H1 (cell line): ENCODE data around the gene LEUTX. TPM values are rescaled to one million over a fixed set of nuclear protein-coding genes. Genes with fewer than 3 reads are reported as not detected.
A peak's percentile ranks its signal among the peaks of the same experiment; 100 is the strongest.

Experiments
- CTCF ChIA-PET: fragments of 300-600 bp; sonication (Branson Sonifier 250); formaldehyde crosslinking; loops from one replicate; lab custom pipeline; 2021; ENCODE audit not compliant: partially characterized antibody; lab: Charles Lee
- POLR2A ChIA-PET: fragments of 300-600 bp; sonication (Branson Sonifier 250); formaldehyde crosslinking; loops from one replicate; lab custom pipeline; 2021; ENCODE audit warnings: inconsistent platforms; ENCODE audit not compliant: partially characterized antibody; lab: Charles Lee
- DNase-seq, 2 experiments: peaks; one replicate each; pipeline versions ENCODE4 v3.0.0 to v3.0.0-alpha.2; 2010 to 2022; ENCODE audit warnings: low spot score in 2 of 2, low read depth in 1 of 2, mixed read lengths in 1 of 2
- FAIRE-seq: peaks from 2 replicates; lab custom pipeline; 2011; peaks lifted over from hg19 to GRCh38; lab: Jason Lieb, UNC
- H2AFZ ChIP-seq: 2 replicates; pipeline ENCODE4 v1.8.1; 2012; ENCODE audit warnings: low read length, inconsistent platforms
- H2AK5ac ChIP-seq: 2 replicates; pipeline ENCODE4 v1.6.1; 2013; ENCODE audit warnings: low read depth, low read length
- H2BK120ac ChIP-seq: replicated peaks from 2 replicates; pipeline ENCODE3; 2013; ENCODE audit warnings: low read depth, low read length, inconsistent platforms
- H2BK12ac ChIP-seq: 2 replicates; pipeline ENCODE4 v1.6.1; 2013; ENCODE audit warnings: low read depth, low read length
- H2BK15ac ChIP-seq: 2 replicates; pipeline ENCODE4 v1.6.1; 2013; ENCODE audit warnings: low read length
- H2BK20ac ChIP-seq: 2 replicates; pipeline ENCODE4 v1.6.1; 2013; ENCODE audit warnings: low read length
- H2BK5ac ChIP-seq: 2 replicates; pipeline ENCODE4 v1.6.1; 2013; ENCODE audit warnings: low read depth, low read length
- H3K14ac ChIP-seq: 2 replicates; pipeline ENCODE4 v1.6.1; 2013; ENCODE audit warnings: inconsistent platforms; ENCODE audit not compliant: insufficient read length
- H3K18ac ChIP-seq: 2 replicates; pipeline ENCODE4 v1.6.1; 2013; ENCODE audit warnings: low read length; ENCODE audit errors: extremely low read depth
- H3K23ac ChIP-seq: 2 replicates; pipeline ENCODE4 v1.6.1; 2013; ENCODE audit warnings: inconsistent platforms; ENCODE audit not compliant: insufficient read length
- H3K23me2 ChIP-seq: 2 replicates; pipeline ENCODE4 v1.6.1; 2013; ENCODE audit warnings: low read depth, low read length
- H3K27ac ChIP-seq: 2 replicates; pipeline ENCODE4 v1.6.1; 2011; ENCODE audit warnings: low read depth, low read length, inconsistent platforms
- H3K27me3 ChIP-seq, 4 experiments: replicated peaks in 1 of 4; 1 replicate in 1 of 4; 2 replicates in 3 of 4; pipeline versions ENCODE4 v1.6.1 to v1.8.1; 2011 to 2013; ENCODE audit warnings: low read length in 3 of 4, mild to moderate bottlenecking in 3 of 4, inconsistent platforms in 2 of 4, mixed read lengths in 2 of 4, moderate library complexity in 1 of 4; ENCODE audit not compliant: control insufficient read depth in 3 of 4, insufficient read depth in 3 of 4; ENCODE audit errors: extremely low read depth in 1 of 4
- H3K36me3 ChIP-seq, 4 experiments: 2 replicates each; pipeline versions ENCODE4 v1.6.1 to v1.8.1; 2011 to 2013; ENCODE audit warnings: mild to moderate bottlenecking in 4 of 4, low read length in 3 of 4, moderate library complexity in 2 of 4, control low read depth in 1 of 4, inconsistent platforms in 1 of 4; ENCODE audit not compliant: insufficient read depth in 4 of 4, control insufficient read depth in 2 of 4
- H3K4ac ChIP-seq: replicated peaks from 2 replicates; pipeline ENCODE3; 2013; ENCODE audit warnings: low read length, low read depth, mixed read lengths, inconsistent platforms; ENCODE audit not compliant: insufficient read length
- H3K4me1 ChIP-seq, 4 experiments: replicated peaks in 1 of 4; 1 replicate in 1 of 4; 2 replicates in 3 of 4; pipeline versions ENCODE4 v1.6.1 to v1.8.1; 2011 to 2013; ENCODE audit warnings: low read length in 3 of 4, inconsistent platforms in 2 of 4, mixed read lengths in 1 of 4; ENCODE audit not compliant: insufficient read depth in 4 of 4, control insufficient read depth in 3 of 4
- H3K4me2 ChIP-seq, 2 experiments: 2 replicates each; pipeline versions ENCODE4 v1.6.1 to v1.8.1; 2011 to 2013; ENCODE audit warnings: low read depth in 2 of 2, low read length in 2 of 2, control low read depth in 1 of 2, inconsistent platforms in 1 of 2, mild to moderate bottlenecking in 1 of 2; ENCODE audit not compliant: insufficient read depth in 1 of 2
- H3K4me3 ChIP-seq, 4 experiments: fragments of 200-600, 300-600 bp in 1 of 4; sonication (generic), shearing (Covaris generic), sonication (Bioruptor Twin) in 1 of 4; 2 replicates each; pipeline versions ENCODE4 v1.5.1 to v1.8.1; 2011 to 2016; ENCODE audit warnings: low read length in 4 of 4, low read depth in 3 of 4, control low read depth in 2 of 4, inconsistent platforms in 2 of 4, mild to moderate bottlenecking in 2 of 4, mixed read lengths in 1 of 4, moderate library complexity in 1 of 4; ENCODE audit not compliant: insufficient read depth in 2 of 4; ENCODE audit errors: extremely low read depth in 1 of 4
- H3K56ac ChIP-seq: replicated peaks from 2 replicates; pipeline ENCODE3; 2013; ENCODE audit warnings: low read depth, mild to moderate bottlenecking, mixed read lengths, low read length, inconsistent platforms; ENCODE audit not compliant: insufficient read length
- H3K79me1 ChIP-seq: 2 replicates; pipeline ENCODE4 v1.6.1; 2013; ENCODE audit warnings: low read depth, low read length, control low read depth
- H3K79me2 ChIP-seq, 2 experiments: 2 replicates each; pipeline versions ENCODE4 v1.6.1 to v1.8.1; 2012 to 2013; ENCODE audit warnings: low read length in 2 of 2, mild to moderate bottlenecking in 2 of 2, inconsistent platforms in 1 of 2; ENCODE audit not compliant: insufficient read depth in 2 of 2, control insufficient read depth in 1 of 2
- H3K9ac ChIP-seq, 4 experiments: replicated peaks in 1 of 4; 1 replicate in 1 of 4; 2 replicates in 3 of 4; pipeline versions ENCODE4 v1.6.1 to v1.8.1; 2011 to 2013; ENCODE audit warnings: low read depth in 3 of 4, low read length in 3 of 4, control low read depth in 2 of 4, mild to moderate bottlenecking in 2 of 4, moderate library complexity in 2 of 4, inconsistent platforms in 1 of 4; ENCODE audit errors: extremely low read depth in 1 of 4
- H3K9me3 ChIP-seq, 2 experiments: 2 replicates each; pipeline versions ENCODE4 v1.6.1 to v1.8.1; 2012 to 2013; ENCODE audit warnings: mild to moderate bottlenecking in 2 of 2, moderate library complexity in 2 of 2, control low read depth in 1 of 2, inconsistent platforms in 1 of 2, low read depth in 1 of 2, low read length in 1 of 2, mixed read lengths in 1 of 2; ENCODE audit not compliant: insufficient read depth in 2 of 2
- H4K20me1 ChIP-seq, 2 experiments: replicated peaks in 1 of 2; 2 replicates each; pipeline versions ENCODE3 to v1.8.1; 2011 to 2013; ENCODE audit warnings: inconsistent platforms in 2 of 2, low read length in 2 of 2, mild to moderate bottlenecking in 1 of 2; ENCODE audit not compliant: insufficient read depth in 2 of 2, control insufficient read depth in 1 of 2
- H4K5ac ChIP-seq: 2 replicates; pipeline ENCODE4 v1.6.1; 2013; ENCODE audit warnings: low read length, low read depth, mixed read lengths, inconsistent platforms; ENCODE audit not compliant: insufficient read length
- H4K8ac ChIP-seq: 2 replicates; pipeline ENCODE4 v1.8.0; 2013; ENCODE audit warnings: mild to moderate bottlenecking, moderate library complexity, low read length, inconsistent platforms; ENCODE audit not compliant: insufficient read depth; ENCODE audit errors: extremely low read depth
- H4K91ac ChIP-seq: replicated peaks from 2 replicates; pipeline ENCODE3; 2013; ENCODE audit warnings: low read length, mixed read lengths, inconsistent platforms; ENCODE audit not compliant: insufficient read length
- EP300 ChIP-seq, 2 experiments: IDR thresholded peaks; 1 replicate in 1 of 2; 2 replicates in 1 of 2; pipeline ENCODE4 v1.6.1; 2011 to 2012; ENCODE audit warnings: low read depth in 2 of 2, low read length in 2 of 2, mild to moderate bottlenecking in 2 of 2, borderline replicate concordance in 1 of 2, inconsistent platforms in 1 of 2, moderate library complexity in 1 of 2
- GTF2F1 ChIP-seq: IDR thresholded peaks from 2 replicates; pipeline ENCODE4 v1.6.1; 2012; ENCODE audit warnings: low read depth, low read length, improper control_type of control experiment, borderline replicate concordance
- KDM4A ChIP-seq: IDR thresholded peaks from one replicate; pipeline ENCODE4 v1.7.1; 2012; ENCODE audit warnings: low read depth, mild to moderate bottlenecking, moderate library complexity, low read length, inconsistent platforms; ENCODE audit not compliant: severe bottlenecking
- KDM5A ChIP-seq: fragments of 200-600 bp; IDR thresholded peaks from 2 replicates; pipeline ENCODE4 v1.7.1; 2012; ENCODE audit warnings: mild to moderate bottlenecking, low read length, inconsistent platforms, mixed read lengths
- POLR2A ChIP-seq, 2 experiments: IDR thresholded peaks; 1 replicate in 1 of 2; 2 replicates in 1 of 2; pipeline ENCODE4 v1.6.1; 2011; ENCODE audit warnings: low read depth in 2 of 2, low read length in 2 of 2, mild to moderate bottlenecking in 2 of 2; ENCODE audit errors: control extremely low read depth in 1 of 2
- POU5F1 ChIP-seq: IDR thresholded peaks from 2 replicates; pipeline ENCODE4 v1.6.1; 2011; ENCODE audit warnings: low read depth, mild to moderate bottlenecking, low read length, moderate library complexity
- RBBP5 ChIP-seq: IDR thresholded peaks from 2 replicates; pipeline ENCODE4 v1.7.1; 2012; ENCODE audit warnings: low read depth, mild to moderate bottlenecking, inconsistent platforms, low read length, moderate library complexity, borderline replicate concordance
- RNF2 ChIP-seq: fragments of 200-900, 300-1000 bp; sonication (generic); IDR thresholded peaks from 2 replicates; pipeline ENCODE4 v1.7.1; 2016; ENCODE audit warnings: borderline replicate concordance, low read depth, mild to moderate bottlenecking, antibody characterized with exemption, low read length; ENCODE audit not compliant: poor library complexity, severe bottlenecking; ENCODE audit errors: missing control alignments
- SIX5 ChIP-seq: IDR thresholded peaks from 2 replicates; pipeline ENCODE4 v1.6.1; 2011; ENCODE audit warnings: mild to moderate bottlenecking, low read depth, low read length
- TCF12 ChIP-seq: IDR thresholded peaks from 2 replicates; pipeline ENCODE4 v1.6.1; 2011; ENCODE audit warnings: low read depth, mild to moderate bottlenecking, low read length
- WGBS, 2 experiments: shearing (Covaris generic) in 1 of 2; methylation state at CpG; one replicate each; pipeline versions ENCODE4 v1.1.6 to v1.1.7; 2013 to 2015; ENCODE audit warnings: low lambda C conversion rate in 2 of 2, mixed read lengths in 2 of 2, inconsistent platforms in 1 of 2, low coverage in 1 of 2, missing lambda C conversion rate in 1 of 2; ENCODE audit not compliant: insufficient replicate concordance in 2 of 2, insufficient coverage in 1 of 2, insufficient read length in 1 of 2; ENCODE audit errors: extremely low coverage in 1 of 2, missing lambda C conversion rate in 1 of 2; 5-methylcytosine and 5-hydroxymethylcytosine counted together
- polyA plus RNA-seq, 7 experiments: library from polyadenylated mRNA; depleted of rRNA in 3 of 7; stranded (reverse) in 5 of 7; unstranded in 2 of 7; fragments of >200 nt in 5 of 7; fragments of 200-250 nt in 2 of 7; gene quantifications; 1 replicate in 5 of 7; 2 replicates in 1 of 7; 4 replicates in 1 of 7; pipeline versions ENCODE4 v1.2.1 to v1.2.3, GENCODE V29; 2011 to 2013; ENCODE audit warnings: missing spikeins in 2 of 7, mixed read lengths in 2 of 7
- total RNA-seq: library from RNA; stranded (reverse); fragmentation: NEBNext Ultra II Directional; extraction: Animal tissue kit (Norgen Biotek cat#: 25700); gene quantifications from 2 replicates; pipeline ENCODE4 v1.2.1, GENCODE V29; 2021

LEUTX gene
- total and polyA plus RNA-seq, 2 of the 8 experiments (the other 6 are each of a cell fraction or from before 2014, with no cell fraction given): not detected

- Histone ChIP-seq H3K4me2 (peak within 1 kb of the TSS; percentile 40 to 70), H4K5ac (peak within 1 kb of the TSS; percentile 19), H3K18ac (peak within 1 kb of the TSS; percentile 48), H3K23me2 (peaks cover 3% of the 10 kb centered on the region; the same call in 1 of the 2 replicates), H3K56ac (no peak within 1 kb of the TSS), H3K14ac (no peak within 1 kb of the TSS), H2BK12ac (peak within 1 kb of the TSS; percentile 17; the same call in 1 of the 2 replicates), H2BK15ac (no peak within 1 kb of the TSS), H3K9me3 (no peaks in the 10 kb centered on the region), H3K79me2 (peaks cover 0 to 20% of the 10 kb centered on the region in 2 experiments; a peak in 2 of 4 replicates), H4K8ac (peak within 1 kb of the TSS; percentile 100), H4K20me1 (peaks cover 6 to 8% of the 10 kb centered on the region in 2 experiments), H3K4me3 (peak within 1 kb of the TSS; percentile 69 to 83 (median 77)), H3K79me1 (peaks cover 4% of the 10 kb centered on the region), H3K4ac (no peak within 1 kb of the TSS), H2AK5ac (0 out of 2 replicates have a peak within 1 kb of the TSS, but pooled peaks have one; percentile 65), H2BK20ac (no peak within 1 kb of the TSS), H3K9ac (peak within 1 kb of the TSS; percentile 67 to 91 (median 80)), H3K27me3 (no peaks in the 10 kb centered on the region), H2BK5ac (peak within 1 kb of the TSS; percentile 93), H3K27ac (peak within 1 kb of the TSS; percentile 84), H3K36me3 (peaks cover 40 to 58% (median 55%) of the 10 kb centered on the region in 4 experiments), H4K91ac (peak within 1 kb of the TSS; percentile 46), H2BK120ac (no peak within 1 kb of the TSS), H3K23ac (no peak within 1 kb of the TSS), H3K4me1 (peaks cover 0 to 10% (median 4%) of the 10 kb centered on the region in 4 experiments; a peak in 5 of 7 replicates), H2AFZ (0 out of 2 replicates have a peak within 1 kb of the TSS, but pooled peaks have one; percentile 25)
- WGBS, 2 experiments: 1% methylated on average over 38 of the region's 59 CpGs; no CpG with 5 or more reads in 1 of the 2 experiments
- ChIA-PET CTCF (interaction anchor here (0.6 to 2.2 kb wide), 5 partner anchors 9 to 115 kb away, joined by 3 to 21 read pairs (median 4); no protein-coding TSS in a partner anchor), POLR2A (interaction anchor here (0.6 to 2.2 kb wide), 20 partner anchors 9 to 609 kb away, joined by 3 to 31 read pairs (median 3); partner anchors contain the start of genes EID2B, FBL and RPS16)
- FAIRE-seq (no peak), DNase-seq (peak; percentile 89 to 95)
- no peak for TF ChIP-seq TCF12
- peak; percentile 70; the same call in 1 of the 2 replicates for TF ChIP-seq KDM5A
- no peak for TF ChIP-seq SIX5
- peak in 1 of 2 experiments; percentile 76; a peak in 1 of 3 replicates for TF ChIP-seq POLR2A (IDR thresholded peaks at IDR 0.05; ENCODE audit: control extremely low read depth in 1 of 2, low read depth in 2 of 2, low read length in 2 of 2)
- no peak for TF ChIP-seq KDM4A
- no peak for TF ChIP-seq POU5F1
- no peak for TF ChIP-seq RBBP5
- 0 out of 3 replicates have a peak, but pooled peaks of 1 of the 2 experiments have one; percentile 2 for TF ChIP-seq EP300 (IDR thresholded peaks at IDR 0.05; ENCODE audit: borderline replicate concordance in 1 of 2, low read depth in 2 of 2, low read length in 2 of 2)
- TF ChIP-seq RNF2: no peak
- TF ChIP-seq GTF2F1: no peak
Measured at GRCh38 chr19:39833464-39834286, 55.0 kb downstream of the LEUTX start, which contains the start of gene DYRK1B. Gene DYRK1B (minus strand): TSS chr19:39834162. CDS start chr19:39831867, 2,295 bp downstream.
